HFF-Myc (cell line): Measurements from ENCODE around the gene CCDC178.

Experiments used
- DNase-seq: peaks from one replicate; pipeline ENCODE4 v3.0.0-alpha.2; 2011; ENCODE audit warnings: low read depth; ENCODE audit errors: extremely low read depth
- H3K4me3 ChIP-seq: replicated peaks from 2 replicates; pipeline ENCODE4 v1.5.1; 2011; ENCODE audit warnings: low read depth, mild to moderate bottlenecking, control low read depth, low read length
- CTCF ChIP-seq: IDR thresholded peaks from 2 replicates; pipeline ENCODE4 v1.5.1; 2012; ENCODE audit warnings: mild to moderate bottlenecking, low read depth, low read length, control low read depth; ENCODE audit errors: missing control alignments

The CCDC178 gene

GRCh38 chr18:33282709-33283333, 157.7 kb downstream of the CCDC178 start:
- TF ChIP-seq CTCF: no peak
- DNase-seq: no peak

GRCh38 chr18:33282142-33282541, 158.4 kb downstream of the CCDC178 start:
- no peak overlapping the region for H3K4me3 ChIP-seq
- no peak for DNase-seq
- no peak for TF ChIP-seq CTCF

More at GRCh38 chr18:33282709-33283333, 157.7 kb downstream of the CCDC178 start:
- no peak overlapping the region for H3K4me3 ChIP-seq

- H3K4me3 ChIP-seq: no peak overlapping the region
- DNase-seq: no peak
- no peak for TF ChIP-seq CTCF
Observed at GRCh38 chr18:33277431-33277830, 163.1 kb downstream of the CCDC178 start.

- no peak for TF ChIP-seq CTCF
- H3K4me3 ChIP-seq: no peak overlapping the region
- DNase-seq: no peak
Observed at GRCh38 chr18:33275843-33276242, 164.7 kb downstream of the CCDC178 start.

GRCh38 chr18:33270297-33270696, 170.2 kb downstream of the CCDC178 start:
- TF ChIP-seq CTCF: no peak

GRCh38 chr18:33269223-33269622, 171.3 kb downstream of the CCDC178 start:
- no peak for TF ChIP-seq CTCF
- H3K4me3 ChIP-seq: no peak overlapping the region
- DNase-seq: no peak

More at GRCh38 chr18:33270297-33270696, 170.2 kb downstream of the CCDC178 start:
- H3K4me3 ChIP-seq: no peak overlapping the region
- DNase-seq: no peak

GRCh38 chr18:33264566-33264965, 176.0 kb downstream of the CCDC178 start:
- TF ChIP-seq CTCF: no peak
- DNase-seq: no peak
- H3K4me3 ChIP-seq: no peak overlapping the region
